Adrenal gland (tissue), 5 donors: ENCODE results near the gene EPM2AIP1.

Experiments used
- POLR2A ChIP-seq, 2 donors: fragments of 450-650 bp; IDR thresholded peaks; one replicate each; pipeline ENCODE4 v1.6.1; 2017; ENCODE audit warnings: antibody characterized with exemption in 2 of 2, mild to moderate bottlenecking in 2 of 2, moderate library complexity in 1 of 2
- TF ChIP-seq, protein P1 (sequence below), 6 experiments: fragments of 450-650 bp in 4 of 6; fragments of 200-600 bp in 2 of 6; sonication (generic) in 1 of 6; IDR thresholded peaks; 1 replicate in 5 of 6; 2 replicates in 1 of 6; pipeline versions ENCODE4 v1.5.1 to v1.8.0; 2016 to 2021; ENCODE audit warnings: antibody characterized with exemption in 6 of 6, mild to moderate bottlenecking in 2 of 6, moderate library complexity in 1 of 6
- donor health status: DM: no; HTN: no; CAD: no.

DNA sequence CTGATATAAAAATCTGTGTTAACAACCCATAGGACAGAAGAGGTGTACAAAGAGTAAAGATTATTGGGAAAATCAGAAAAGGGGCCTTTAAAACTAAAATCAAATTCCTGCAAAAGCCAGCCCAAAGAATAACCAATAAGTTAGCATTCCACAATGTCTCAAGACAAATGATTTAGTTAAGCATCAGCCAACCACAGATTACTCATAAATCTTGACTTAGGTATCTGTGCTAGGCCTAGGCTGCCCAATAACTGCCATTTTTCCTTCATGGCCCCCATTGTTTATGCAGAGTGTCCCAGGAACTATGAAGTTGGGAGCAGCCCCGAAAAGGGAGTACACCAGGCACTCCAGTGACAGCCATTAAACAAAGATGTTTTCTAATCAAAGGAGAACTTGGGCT lies 55.4 kb downstream of the EPM2AIP1 start:
- TF ChIP-seq POLR2A (IDR thresholded peaks at IDR 0.05): no peak
- TF ChIP-seq, protein P1, sequence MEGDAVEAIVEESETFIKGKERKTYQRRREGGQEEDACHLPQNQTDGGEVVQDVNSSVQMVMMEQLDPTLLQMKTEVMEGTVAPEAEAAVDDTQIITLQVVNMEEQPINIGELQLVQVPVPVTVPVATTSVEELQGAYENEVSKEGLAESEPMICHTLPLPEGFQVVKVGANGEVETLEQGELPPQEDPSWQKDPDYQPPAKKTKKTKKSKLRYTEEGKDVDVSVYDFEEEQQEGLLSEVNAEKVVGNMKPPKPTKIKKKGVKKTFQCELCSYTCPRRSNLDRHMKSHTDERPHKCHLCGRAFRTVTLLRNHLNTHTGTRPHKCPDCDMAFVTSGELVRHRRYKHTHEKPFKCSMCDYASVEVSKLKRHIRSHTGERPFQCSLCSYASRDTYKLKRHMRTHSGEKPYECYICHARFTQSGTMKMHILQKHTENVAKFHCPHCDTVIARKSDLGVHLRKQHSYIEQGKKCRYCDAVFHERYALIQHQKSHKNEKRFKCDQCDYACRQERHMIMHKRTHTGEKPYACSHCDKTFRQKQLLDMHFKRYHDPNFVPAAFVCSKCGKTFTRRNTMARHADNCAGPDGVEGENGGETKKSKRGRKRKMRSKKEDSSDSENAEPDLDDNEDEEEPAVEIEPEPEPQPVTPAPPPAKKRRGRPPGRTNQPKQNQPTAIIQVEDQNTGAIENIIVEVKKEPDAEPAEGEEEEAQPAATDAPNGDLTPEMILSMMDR (IDR thresholded peaks at IDR 0.05): no peak
